Hypothalamus (tissue), 51 donors: ENCODE data around the gene CCNL1.
"Not testable (repeated sequence)": the region's sequence is repeated elsewhere in the genome, so short reads cannot be mapped to it uniquely, and the experiment has no call there.

ENCODE experiments used
- DNase-seq, 51 donors: peaks; one replicate each; lab custom pipeline; 2025; lab: John Stamatoyannopoulos, UW

CCNL1 gene

DNA sequence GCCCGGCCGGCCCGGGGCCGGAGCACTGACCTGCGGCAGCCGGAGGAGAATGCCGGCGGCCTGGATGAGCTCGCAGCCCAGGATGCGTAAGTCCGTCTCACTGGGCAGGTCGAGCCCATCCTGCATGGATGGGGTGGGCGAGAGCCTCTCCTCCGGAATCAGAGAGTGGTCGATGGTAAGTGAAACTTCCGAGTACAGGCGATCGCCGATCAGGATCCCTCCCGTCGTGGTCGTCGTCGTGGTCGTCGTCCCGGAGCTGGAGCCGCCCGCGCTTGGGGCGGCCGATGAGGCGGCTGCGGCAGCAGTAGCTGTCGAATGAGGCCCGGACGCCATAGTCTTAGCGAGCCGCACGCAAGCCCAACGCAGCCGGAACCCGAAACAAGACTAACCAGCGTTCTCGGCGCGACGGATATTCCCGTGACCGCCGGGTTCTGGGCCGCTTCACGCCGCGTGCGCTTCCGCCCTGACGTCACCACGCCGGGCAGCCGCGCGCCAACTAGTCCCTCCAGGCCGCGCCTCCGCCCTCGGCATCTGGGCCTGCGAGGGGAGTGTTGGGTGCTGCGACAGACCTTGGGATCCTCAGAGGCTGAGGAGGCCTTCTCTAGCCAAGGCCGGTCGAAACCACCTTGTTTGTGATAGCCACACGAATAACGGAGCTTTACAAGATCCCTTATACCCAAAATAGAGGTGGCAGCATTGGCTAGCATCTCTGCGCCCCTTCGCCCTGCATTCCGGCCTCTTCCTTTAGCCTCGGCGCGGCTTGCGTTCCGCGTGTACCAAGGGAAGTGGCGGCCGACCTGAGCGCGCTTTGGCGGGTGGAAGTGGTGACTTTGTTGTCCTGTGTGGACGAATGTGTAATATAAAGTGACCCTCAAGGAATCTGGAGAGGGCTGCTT, at the start of gene CCNL1:
Gene CCNL1, minus strand, starts transcription at position 386 of the 896 bp plus-strand sequence. Its CDS starts 53 bp downstream, at position 333.
- peak; percentile 50 to 97 (median 91) for DNase-seq

DNA sequence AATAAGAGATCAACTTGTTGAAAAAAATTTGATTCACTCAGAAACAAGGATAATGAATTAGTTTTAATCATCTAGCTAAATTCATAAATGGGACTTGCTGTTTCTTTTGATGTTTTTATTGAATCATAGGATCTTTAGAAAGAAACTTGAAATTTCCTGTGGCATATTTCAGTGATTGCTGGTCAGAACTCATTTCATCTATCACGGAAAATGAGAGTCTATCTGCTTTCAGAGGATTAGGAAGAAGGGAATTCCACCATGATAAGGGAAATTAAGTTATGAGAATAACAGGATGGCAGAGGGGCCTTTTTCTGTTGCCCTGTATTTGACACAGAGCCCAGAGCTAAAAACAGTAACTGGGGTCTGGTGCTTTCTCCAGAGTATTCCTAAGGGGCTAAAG, 44.9 kb upstream of the CCNL1 start:
- DNase-seq = no peak

DNA sequence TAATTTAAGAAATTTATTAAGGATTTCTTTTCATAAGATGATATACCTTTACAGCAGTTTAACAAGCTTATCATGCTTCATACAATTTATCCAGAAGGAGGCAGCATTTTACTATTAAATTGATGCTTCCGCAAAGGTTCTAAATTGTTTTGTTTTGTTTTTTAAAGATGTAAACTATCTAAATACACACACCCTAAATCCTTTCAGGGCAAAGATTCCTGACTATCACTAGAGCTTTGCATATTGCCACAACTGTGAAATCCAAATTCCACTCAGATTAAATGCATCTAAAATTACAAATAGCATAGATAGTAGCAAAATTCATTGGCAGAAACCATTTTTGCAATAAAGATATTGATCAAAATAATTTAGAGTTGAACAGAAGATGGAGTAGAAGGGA, 44.5 kb upstream of the CCNL1 start:
- DNase-seq = no peak

DNA sequence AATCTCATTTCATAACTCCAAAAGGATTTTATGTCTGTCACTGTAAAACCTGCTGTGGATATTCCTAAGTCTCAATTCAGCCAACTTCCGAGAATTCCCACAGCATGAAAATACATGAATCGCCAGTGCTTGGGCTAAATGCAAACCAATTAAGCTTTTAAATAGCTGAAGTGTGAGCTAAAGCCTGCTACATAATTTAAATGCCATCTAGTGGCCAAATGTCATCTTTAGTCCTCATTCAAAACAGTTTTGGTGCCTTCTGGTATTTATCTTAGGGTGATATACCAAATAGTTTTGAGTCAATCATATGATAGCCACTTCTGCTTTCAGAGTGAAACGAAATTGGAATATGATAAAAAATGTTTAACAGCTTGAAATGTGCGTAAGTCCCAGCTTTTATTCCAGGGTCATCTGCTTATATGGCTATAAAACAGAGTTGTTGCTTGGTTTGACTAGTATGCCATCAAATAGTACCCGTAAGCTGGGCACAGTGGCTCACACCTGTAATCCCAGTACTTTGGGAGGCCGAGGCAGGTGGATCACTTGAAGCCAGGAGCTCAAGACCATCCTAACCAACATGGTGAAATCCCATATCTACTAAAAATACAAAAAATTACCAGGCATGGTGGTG, 41.8 kb upstream of the CCNL1 start:
- DNase-seq = peak in 1 of 51 donors; percentile 21

DNA sequence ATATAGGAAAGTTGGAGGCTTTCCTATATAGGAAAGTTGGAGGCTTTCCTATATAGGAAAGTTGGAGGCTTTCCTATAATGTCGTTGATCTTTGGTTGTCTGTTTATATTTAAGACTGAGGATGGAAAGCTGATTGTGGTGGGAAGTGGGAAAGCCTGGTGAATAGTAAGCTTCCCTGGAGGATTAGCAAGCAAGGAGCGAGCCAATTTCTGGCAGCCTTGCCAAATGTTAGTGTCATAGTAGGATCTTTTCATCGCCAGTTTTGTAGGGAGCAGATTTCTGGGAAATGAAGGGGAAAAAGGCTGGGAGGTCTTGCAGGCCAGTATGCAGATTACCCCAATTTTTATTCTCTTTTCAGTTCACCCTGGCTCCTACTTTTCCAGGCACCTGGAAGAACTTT, 39.9 kb upstream of the CCNL1 start:
- DNase-seq = no peak

DNA sequence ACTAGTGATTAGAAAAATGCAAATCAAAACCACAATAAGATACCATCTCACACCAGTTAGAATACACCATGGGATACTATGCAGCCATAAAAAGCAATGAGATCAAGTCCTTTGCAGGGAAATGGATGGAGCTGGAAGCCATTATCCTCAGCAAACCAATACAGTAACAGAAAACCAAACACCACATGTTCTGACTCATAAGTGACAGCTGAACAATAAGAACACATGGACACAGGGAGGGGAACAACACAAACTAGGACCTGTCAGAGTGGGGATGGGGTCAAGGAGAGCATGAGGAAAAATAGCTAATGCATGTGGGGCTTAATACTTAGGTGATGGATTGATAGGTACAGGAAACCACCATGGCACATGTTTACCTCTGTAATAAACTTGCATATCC, 36.0 kb upstream of the CCNL1 start:
- no peak for DNase-seq

DNA sequence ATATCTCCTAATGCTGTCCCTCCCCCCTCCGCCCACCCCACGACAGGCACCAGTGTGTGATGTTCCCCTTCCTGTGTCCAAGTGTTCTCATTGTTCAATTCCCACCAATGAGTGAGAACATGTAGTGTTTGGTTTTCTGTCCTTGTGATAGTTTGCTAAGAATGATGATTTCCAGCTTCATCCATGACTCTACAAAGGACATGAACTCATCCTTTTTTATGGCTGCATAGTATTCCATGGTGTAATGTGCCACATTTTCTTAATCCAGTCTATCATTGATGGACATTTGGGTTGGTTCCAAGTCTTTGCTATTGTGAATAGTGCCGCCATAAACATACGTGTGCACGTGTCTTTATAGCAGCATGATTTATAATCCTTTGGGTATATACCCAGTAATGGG, 31.2 kb upstream of the CCNL1 start:
- not testable (repeated sequence) for DNase-seq

DNA sequence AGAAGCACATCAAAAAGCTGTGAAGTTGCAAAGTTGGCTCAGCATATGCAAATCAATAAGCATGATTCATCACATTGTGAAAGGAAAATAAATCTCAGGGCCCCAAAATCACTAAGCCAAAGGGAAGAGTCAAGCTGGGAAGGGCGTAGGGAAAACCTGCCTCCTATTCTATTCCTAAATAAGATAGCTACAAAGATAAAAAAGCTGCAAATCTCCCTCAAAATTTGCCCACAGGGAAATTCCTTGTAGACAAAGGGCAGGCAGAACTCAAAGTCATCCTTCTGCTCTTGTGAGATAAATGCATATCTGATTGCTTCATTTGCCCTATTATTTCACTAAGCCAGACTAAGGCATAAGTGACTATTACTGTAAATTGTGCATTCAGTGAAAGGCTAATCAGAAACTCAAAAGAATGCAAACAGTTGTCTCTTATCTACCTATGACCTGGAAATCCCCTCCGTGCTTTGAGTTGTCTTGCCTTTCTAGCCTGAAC, 30.5 kb upstream of the CCNL1 start:
- no peak for DNase-seq

DNA sequence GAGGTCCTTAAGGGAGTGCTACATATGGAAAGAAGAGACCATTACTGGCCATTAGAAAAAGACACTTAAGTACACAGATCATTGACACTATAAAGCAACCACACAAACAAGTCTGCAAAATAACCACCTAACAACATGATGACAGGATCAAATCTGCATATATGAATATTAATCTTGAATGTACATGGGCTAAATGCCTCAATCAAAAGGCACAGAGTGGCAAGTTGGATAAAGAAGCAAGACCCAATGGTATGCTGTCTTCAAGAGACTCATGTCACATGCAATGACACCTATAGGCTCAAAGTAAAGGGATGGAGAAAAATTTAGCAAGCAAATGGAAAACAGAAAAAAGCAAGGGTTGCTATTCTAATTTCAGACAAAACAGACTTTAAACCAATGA, 28.4 kb upstream of the CCNL1 start:
- no peak for DNase-seq

DNA sequence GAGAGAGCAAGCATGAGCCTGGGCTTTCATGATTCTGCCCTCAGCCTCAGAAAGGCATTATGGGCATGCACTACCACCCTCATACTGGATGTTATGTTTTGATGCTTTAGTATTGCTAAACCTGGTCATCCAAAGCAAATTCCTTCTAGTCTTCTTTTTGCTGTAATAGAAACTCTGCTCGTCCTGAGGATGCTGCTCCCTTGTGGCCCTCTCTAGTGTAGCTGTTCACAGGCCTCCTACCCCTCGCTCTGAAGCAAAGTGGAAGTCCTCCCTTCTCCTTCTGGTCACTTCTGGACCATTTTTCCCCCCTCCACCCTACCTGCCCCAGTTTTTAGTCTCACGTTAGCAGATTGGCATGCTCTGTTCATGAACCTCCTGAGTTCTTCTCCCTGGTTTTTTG, 22.9 kb upstream of the CCNL1 start:
- no peak for DNase-seq

DNA sequence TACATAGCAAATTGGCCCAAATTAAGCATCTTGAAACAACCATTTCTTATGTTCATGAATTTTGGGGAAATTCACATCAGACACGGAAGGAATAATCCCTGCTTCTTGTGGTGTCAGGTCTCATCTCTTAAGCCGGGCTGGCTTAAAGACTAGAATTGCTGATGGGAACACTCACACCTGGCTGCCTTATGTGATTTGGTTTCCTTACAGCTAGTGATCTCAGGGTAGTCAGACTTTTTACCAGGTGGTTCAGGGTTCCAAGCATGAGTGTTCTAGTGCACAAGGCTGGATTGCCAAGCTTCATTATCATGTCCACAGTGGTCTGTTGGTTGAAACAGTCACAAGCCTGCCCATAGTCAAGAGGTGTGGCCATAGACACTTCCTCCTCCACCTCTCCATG, 20.3 kb upstream of the CCNL1 start:
- DNase-seq = no peak

DNA sequence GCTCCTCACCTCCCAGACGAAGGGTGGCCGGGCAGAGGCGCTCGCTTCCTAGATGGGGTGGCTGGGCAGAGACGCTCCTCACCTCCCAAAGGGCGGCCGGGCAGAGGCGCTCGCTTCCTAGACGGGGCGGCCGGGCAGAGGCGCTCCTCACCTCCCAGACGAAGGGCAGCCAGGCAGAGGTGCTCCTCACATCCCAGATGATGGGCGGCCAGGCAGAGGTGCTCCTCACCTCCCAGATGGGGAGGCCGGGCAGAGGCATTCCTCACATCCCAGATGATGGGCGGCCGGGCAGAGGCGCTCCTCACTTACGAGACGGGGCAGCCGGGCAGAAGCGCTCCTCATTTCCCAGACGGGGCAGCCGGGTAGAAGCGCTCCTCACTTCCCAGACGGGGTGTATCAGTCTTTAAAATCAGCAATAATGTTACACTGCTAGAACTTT, 19.4 kb upstream of the CCNL1 start:
- DNase-seq = no peak

DNA sequence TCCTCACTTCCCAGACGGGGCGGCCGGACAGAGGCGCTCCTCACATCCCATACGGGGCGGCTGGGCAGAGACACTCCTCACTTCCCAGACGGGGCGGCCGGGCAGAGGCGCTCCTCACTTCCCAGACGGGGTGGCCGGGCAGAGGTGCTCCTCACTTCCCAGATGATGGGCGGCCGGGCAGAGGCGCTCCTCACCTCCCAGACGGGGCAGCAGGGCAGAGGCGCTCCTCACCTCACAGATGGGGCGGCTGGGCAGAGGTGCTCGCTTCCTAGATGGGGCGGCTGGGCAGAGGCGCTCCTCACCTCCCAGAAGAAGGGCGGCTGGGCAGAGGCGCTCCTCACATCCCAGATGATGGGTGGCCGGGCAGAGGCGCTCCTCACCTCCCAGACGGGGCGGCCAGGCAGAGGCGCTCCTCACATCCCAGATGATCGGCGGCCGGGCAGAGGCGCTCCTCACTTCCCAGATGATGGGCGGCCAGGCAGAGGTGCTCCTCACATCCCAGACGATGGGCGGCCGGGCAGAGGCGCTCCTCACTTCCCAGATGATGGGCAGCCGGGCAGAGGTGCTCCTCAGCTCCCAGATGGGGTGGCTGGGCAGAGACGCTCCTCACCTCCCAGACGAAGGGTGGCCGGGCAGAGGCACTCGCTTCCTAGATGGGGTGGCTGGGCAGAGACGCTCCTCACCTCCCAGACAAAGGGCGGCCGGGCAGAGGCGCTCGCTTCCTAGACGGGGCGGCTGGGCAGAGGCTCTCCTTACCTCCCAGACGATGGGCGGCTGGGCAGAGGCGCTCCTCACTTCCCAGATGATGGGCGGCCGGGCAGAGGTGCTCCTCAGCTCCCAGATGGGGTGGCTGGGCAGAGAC, 18.8 kb upstream of the CCNL1 start:
- DNase-seq = not testable (repeated sequence)

DNA sequence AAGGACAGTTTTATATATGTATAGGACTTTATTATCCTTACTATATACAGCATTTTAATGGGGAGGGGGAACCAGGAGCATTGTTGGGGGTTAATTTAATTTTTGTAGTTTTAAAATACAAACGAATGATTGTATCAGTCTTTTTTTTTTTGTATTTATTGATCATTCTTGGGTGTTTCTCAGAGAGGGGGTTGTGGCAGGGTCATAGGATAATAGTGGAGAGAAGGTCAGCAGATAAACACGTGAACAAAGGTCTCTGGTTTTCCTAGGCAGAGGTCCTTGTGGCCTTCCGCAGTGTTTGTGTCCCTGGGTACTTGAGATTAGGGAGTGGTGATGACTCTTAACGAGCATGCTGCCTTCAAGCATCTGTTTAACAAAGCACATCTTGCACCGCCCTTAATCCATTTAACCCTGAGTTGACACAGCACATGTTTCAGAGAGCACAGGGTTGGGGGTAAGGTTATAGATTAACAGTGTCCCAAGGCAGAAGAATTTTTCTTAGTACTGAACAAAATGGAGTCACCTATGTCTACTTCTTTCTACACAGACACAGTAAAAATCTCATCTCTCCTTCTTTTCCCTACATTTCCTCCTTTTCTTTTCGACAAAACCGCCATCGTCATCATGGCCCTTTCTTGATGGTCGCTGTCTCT, 18.0 kb upstream of the CCNL1 start:
- DNase-seq = not testable (repeated sequence)

DNA sequence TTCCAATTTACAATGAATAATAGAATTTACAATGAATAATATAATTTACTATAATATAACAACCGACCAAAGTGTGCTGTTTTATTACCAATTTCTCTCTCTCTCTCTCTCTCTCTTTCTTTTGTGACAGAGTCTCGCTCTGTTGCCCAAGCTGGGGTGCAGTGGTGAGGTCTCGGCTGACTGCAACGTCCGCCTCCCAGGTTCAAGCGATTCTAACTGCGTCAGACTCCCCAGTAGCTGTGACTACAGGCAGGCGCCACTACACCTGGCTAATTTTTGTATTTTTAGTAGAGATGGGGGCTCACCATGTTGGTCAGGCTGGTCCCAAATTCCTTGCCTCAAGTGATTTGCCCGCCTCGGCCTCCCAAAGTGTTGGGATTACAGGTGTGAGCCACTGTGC, 17.0 kb upstream of the CCNL1 start:
- no peak for DNase-seq

DNA sequence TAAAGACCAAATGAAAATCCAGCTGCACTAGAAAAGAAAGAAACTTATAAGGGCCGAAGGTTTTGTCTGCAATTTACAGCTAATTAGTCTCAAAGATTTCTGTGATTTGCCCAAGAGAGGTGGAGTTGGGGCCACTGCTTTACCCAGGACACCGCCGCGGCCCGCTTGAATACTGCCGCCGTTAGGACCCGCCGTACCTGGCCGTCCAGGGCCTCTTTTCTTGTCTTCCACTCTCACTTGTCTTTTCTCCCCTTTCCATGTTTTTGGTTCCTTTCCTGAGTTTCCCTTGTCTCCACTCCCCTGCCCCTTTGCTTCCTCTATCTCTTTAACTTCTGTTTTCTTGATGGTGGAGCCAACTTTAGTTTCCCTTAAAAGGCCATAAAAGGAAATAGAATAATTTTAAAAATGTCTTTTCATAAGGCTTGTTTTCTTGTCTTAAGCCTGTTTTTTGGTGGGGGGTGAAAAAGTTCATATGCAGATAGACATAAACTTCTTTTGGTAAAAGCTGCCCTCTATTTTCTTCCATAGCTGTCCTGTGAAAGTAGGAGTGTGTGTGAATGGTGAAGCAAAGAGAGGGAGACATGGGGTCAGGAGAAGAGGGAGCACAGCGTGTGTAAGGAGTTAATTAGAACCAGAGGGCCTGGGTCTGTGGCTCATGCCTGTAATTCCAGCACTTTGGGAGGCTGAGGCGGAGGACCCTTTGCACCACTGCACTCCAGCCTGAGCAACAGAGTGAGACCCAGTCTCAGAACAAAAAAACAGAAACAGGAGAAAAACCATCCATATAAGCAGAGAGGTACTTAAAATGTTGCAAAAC, 16.0 kb upstream of the CCNL1 start:
- DNase-seq = peak in 7 of 51 donors; percentile 1 to 35 (median 11)

DNA sequence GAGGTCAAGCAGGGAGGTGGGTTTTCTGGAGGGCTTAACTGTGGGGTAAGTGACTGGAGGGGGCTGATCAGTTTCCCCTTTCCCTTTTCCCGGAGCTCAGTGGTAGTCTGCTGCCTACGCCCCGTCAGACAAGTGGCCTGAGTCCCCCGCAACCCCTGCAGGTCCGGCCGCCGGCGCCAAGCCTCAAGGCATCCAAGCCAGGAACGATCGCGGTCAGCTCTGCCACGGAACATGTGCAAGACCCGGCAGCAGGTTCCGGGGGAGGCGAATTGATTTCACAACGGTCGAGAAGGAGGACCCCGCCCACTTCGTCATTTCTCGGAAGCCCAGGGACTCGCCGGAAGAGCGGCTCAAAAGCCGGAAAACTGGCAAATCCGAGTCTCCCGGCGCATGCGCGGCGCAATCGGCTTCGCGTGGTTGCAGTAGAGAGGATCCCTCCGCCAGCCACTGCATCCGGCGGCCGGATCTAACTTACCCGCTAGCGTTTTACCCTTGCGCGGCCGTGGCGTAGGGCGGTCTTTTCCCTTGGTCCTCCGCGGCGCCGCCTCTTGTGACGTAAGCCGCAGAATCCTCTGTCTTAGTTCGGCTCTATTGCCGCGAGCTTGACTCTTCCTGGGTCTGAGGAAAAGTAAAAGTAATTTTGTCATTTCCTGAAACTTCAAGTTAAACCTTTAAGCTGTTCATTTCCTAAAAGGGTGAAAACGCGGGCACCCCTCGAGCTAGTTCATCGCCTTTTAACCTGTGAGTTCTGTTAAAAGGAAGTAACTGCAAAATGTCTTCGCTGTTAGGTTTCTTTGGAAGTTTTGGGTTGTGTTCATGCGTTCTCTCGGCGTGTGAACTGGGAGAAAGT, 14.9 kb upstream of the CCNL1 start:
- peak; percentile 84 to 100 (median 98) for DNase-seq

DNA sequence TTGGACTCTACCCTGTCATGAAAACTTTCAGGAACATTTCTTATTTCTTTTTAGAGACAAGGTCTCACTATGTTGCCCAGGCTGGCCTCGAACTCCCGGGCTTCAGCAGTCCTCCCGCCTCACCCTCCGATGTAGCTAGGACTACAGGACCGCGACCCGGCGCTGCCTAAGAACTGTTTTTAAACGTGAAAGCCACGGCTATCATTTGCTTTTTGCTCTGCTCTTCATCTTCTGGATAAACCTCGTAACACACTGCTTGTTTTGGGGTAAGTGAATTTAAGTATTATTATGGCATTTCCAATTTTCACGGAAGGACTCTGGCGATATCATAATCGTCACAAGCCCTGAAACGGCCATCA, 14.3 kb upstream of the CCNL1 start:
- peak in 11 of 51 donors; percentile 11 to 57 (median 27) for DNase-seq

DNA sequence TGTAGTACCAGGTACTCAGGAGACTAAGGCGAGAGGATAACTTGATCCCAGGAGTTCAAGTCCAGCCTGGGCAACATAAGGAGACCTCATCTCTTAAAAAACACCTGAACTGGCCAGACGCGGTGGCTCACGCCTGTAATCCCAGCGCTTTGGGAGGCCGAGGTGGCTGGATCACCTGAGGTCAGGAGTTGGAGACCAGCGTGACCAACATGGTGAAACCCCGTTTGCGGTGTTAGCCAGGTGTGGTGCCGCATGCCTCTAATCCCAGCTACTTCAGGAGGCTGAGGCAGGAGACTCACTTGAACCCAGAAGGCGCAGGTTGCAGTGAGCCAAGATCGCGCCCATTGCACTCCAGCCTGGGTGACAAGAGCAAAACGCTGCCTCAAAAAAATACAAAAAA, 13.4 kb upstream of the CCNL1 start:
- not testable (repeated sequence) for DNase-seq
